B cell (primary cell): ENCODE measurements around the gene DIABLO. TPM values are rescaled to one million over a fixed set of nuclear protein-coding genes. Genes with fewer than 3 reads are reported as not detected.

Experiments
- ATAC-seq: fragments of 200-7000 bp; cut with Tn5 transposase; one replicate; pipeline ENCODE4 v1.10.0; 2021; ENCODE audit warnings: low read depth, mild to moderate bottlenecking, moderate number of reproducible peaks, moderate library complexity
- CTCF ChIA-PET: fragments of 350-600 bp; sonication (Branson Sonifier 250); formaldehyde crosslinking; loops from one replicate; lab custom pipeline; 2021; ENCODE audit warnings: antibody characterized with exemption, inconsistent platforms; lab: Charles Lee
- POLR2A ChIA-PET: fragments of 350-600 bp; sonication (Branson Sonifier 250); formaldehyde crosslinking; loops from one replicate; lab custom pipeline; 2021; ENCODE audit warnings: antibody characterized with exemption; lab: Charles Lee
- DNase-seq: peaks from one replicate; pipeline ENCODE4 v3.0.0; 2013
- H2AFZ ChIP-seq: 2 replicates; pipeline ENCODE4 v1.6.1; 2012; ENCODE audit warnings: mild to moderate bottlenecking, low read depth, low read length; ENCODE audit not compliant: insufficient read depth, poor library complexity, severe bottlenecking
- H3K27ac ChIP-seq, 2 donors: 1 replicate in 1 of 2; 2 replicates in 1 of 2; pipeline ENCODE4 v1.5.1; 2012 to 2013; ENCODE audit warnings: low read length in 2 of 2, mild to moderate bottlenecking in 2 of 2, moderate library complexity in 1 of 2
- H3K27me3 ChIP-seq, 4 experiments: fragments of 200-600 bp in 1 of 4; sonication (generic) in 1 of 4; replicated peaks in 1 of 4; 1 replicate in 2 of 4; 2 replicates in 2 of 4; pipeline versions ENCODE4 v1.6.1 to v1.7.0; 2013 to 2016; ENCODE audit warnings: low read length in 3 of 4, mild to moderate bottlenecking in 2 of 4, mixed read lengths in 1 of 4, moderate library complexity in 1 of 4; ENCODE audit not compliant: insufficient read depth in 4 of 4, control insufficient read depth in 3 of 4; ENCODE audit errors: control extremely low read depth in 1 of 4
- H3K36me3 ChIP-seq, 2 experiments: replicated peaks in 1 of 2; 1 replicate in 1 of 2; 2 replicates in 1 of 2; pipeline versions ENCODE4 v1.6.1 to v1.7.1; 2013; ENCODE audit warnings: low read length in 1 of 2; ENCODE audit not compliant: insufficient read depth in 2 of 2, control insufficient read depth in 1 of 2; ENCODE audit errors: control extremely low read depth in 1 of 2, extremely low read depth in 1 of 2
- H3K4me1 ChIP-seq, 2 donors: fragments of 200-600 bp in 1 of 2; sonication (generic) in 1 of 2; 1 replicate in 1 of 2; 2 replicates in 1 of 2; pipeline versions ENCODE4 v1.5.1 to v1.6.1; 2013 to 2017; ENCODE audit warnings: low read length in 2 of 2; ENCODE audit not compliant: control insufficient read depth in 2 of 2, insufficient read depth in 2 of 2
- H3K4me2 ChIP-seq: replicated peaks from 2 replicates; pipeline ENCODE3; 2012; ENCODE audit warnings: mild to moderate bottlenecking, low read depth, low read length; ENCODE audit not compliant: poor library complexity, severe bottlenecking
- H3K4me3 ChIP-seq, 5 experiments: fragments of 200-600 bp in 1 of 5; sonication (generic) in 1 of 5; 1 replicate in 3 of 5; 2 replicates in 2 of 5; pipeline versions ENCODE4 v1.5.1 to v1.7.0; 2011 to 2016; ENCODE audit warnings: low read length in 4 of 5, mild to moderate bottlenecking in 4 of 5, low read depth in 2 of 5, control low read depth in 1 of 5, moderate library complexity in 1 of 5; ENCODE audit not compliant: insufficient read depth in 1 of 5; ENCODE audit errors: control extremely low read depth in 1 of 5, extremely low read depth in 1 of 5
- H3K79me2 ChIP-seq: fragments of 200-600 bp; sonication (generic); one replicate; pipeline ENCODE4 v1.6.0; 2016; ENCODE audit warnings: low read length; ENCODE audit not compliant: control insufficient read depth, insufficient read depth
- H3K9ac ChIP-seq: fragments of 200-600 bp; sonication (generic); 2 replicates; pipeline ENCODE4 v1.6.1; 2017; ENCODE audit warnings: mild to moderate bottlenecking, low read length, moderate library complexity
- H3K9me3 ChIP-seq, 3 donors: one replicate each; pipeline versions ENCODE4 v1.6.1 to v1.7.1; 2013; ENCODE audit warnings: low read length in 2 of 3; ENCODE audit not compliant: control insufficient read depth in 2 of 3, insufficient read depth in 1 of 3; ENCODE audit errors: control extremely low read depth in 1 of 3
- H4K20me1 ChIP-seq: 2 replicates; pipeline ENCODE4 v1.6.0; 2012; ENCODE audit warnings: mild to moderate bottlenecking, low read length; ENCODE audit not compliant: insufficient read depth, control insufficient read depth, poor library complexity, severe bottlenecking
- H3K27ac Mint-ChIP-seq: one replicate; pipeline ENCODE4 v1.8.0; 2021; ENCODE audit warnings: mixed read lengths
- H3K27me3 Mint-ChIP-seq: one replicate; pipeline ENCODE4 v1.8.0; 2021; ENCODE audit warnings: mixed read lengths
- H3K4me1 Mint-ChIP-seq: one replicate; pipeline ENCODE4 v1.8.0; 2021; ENCODE audit warnings: mixed read lengths
- H3K4me3 Mint-ChIP-seq: one replicate; pipeline ENCODE4 v1.8.0; 2021; ENCODE audit warnings: mixed read lengths
- H3K9me3 Mint-ChIP-seq: one replicate; pipeline ENCODE4 v1.8.0; 2022; ENCODE audit warnings: mixed read lengths; ENCODE audit not compliant: insufficient read depth
- CTCF ChIP-seq: fragments of 200-600 bp; IDR thresholded peaks from one replicate; pipeline ENCODE4 v1.8.0; 2022; ENCODE audit warnings: antibody characterized with exemption, mild to moderate bottlenecking
- EZH2 ChIP-seq: IDR thresholded peaks from 2 replicates; pipeline ENCODE4 v1.6.1; 2012; ENCODE audit warnings: borderline replicate concordance, low read depth, mild to moderate bottlenecking, moderate library complexity, low read length; ENCODE audit not compliant: insufficient read depth, poor library complexity, severe bottlenecking
- WGBS: methylation state at CpG from one replicate; pipeline ENCODE4 v1.1.5; 2013; ENCODE audit warnings: missing lambda C conversion rate; ENCODE audit not compliant: insufficient coverage; 5-methylcytosine and 5-hydroxymethylcytosine counted together
- intact Hi-C: fragments of 100-400 bp; cut with micrococcal nuclease; formaldehyde crosslinking; loops from one replicate; pipeline ENCODE4 v1.10.0; 2022
- polyA plus RNA-seq: library from polyadenylated mRNA; depleted of rRNA; stranded (reverse); fragments of >200 nt; gene quantifications from 2 replicates; pipeline ENCODE4 v1.2.3, GENCODE V29; 2012
- total RNA-seq, 2 donors: library from RNA; stranded (reverse); fragments of 120-200 nt in 1 of 2; gene quantifications; 1 replicate in 1 of 2; 2 replicates in 1 of 2; pipeline versions ENCODE4 v1.2.3 to v1.2.4, GENCODE V29; 2013 to 2022

DIABLO gene
- total and polyA plus RNA-seq, 2 donors (not counting 1 experiment from before 2014, with no cell fraction given), result 36.8 to 44.6 TPM

- TF ChIP-seq CTCF (no peak), EZH2 (no peak)
- no peak overlapping the region for H3K4me2 ChIP-seq
- H3K4me1 Mint-ChIP-seq, result peaks cover 9% of the 10 kb centered on the region
These were observed 17.6 kb downstream of the DIABLO start for GRCh38 chr12:122208073-122208820.

GRCh38 chr12:122207391-122207790 lies 18.5 kb downstream of the DIABLO start:
- Histone ChIP-seq H2AFZ (no peak overlapping the region), H3K4me1 (peaks cover 12 to 14% of the 10 kb centered on the region in 2 donors), H3K4me3 (no peak overlapping the region), H3K79me2 (no peaks in the 10 kb centered on the region), H3K9ac (no peak overlapping the region), H3K4me2 (no peak overlapping the region), H3K27me3 (peaks cover 0 to 25% (median 8%) of the 10 kb centered on the region in 4 experiments), H3K27ac (no peak overlapping the region), H3K36me3 (peaks cover 0 to 41% of the 10 kb centered on the region in 2 experiments), H4K20me1 (no peaks in the 10 kb centered on the region), H3K9me3 (peaks cover 0 to 3% (median 0%) of the 10 kb centered on the region in 3 donors)
- Mint-ChIP-seq H3K4me3 (no peak overlapping the region), H3K27ac (no peak overlapping the region), H3K27me3 (peaks cover 11% of the 10 kb centered on the region), H3K4me1 (peaks cover 12% of the 10 kb centered on the region), H3K9me3 (no peaks in the 10 kb centered on the region)
- TF ChIP-seq CTCF (no peak), EZH2 (no peak)
- CTCF ChIA-PET, result no interaction called here
- intact Hi-C loops, result no loop called here
- DNase-seq (no peak), ATAC-seq (no peak)
- 100% methylated on average over 2 of the region's 8 CpGs for WGBS
- POLR2A ChIA-PET, result no interaction called here

More at GRCh38 chr12:122208073-122208820, 17.6 kb downstream of the DIABLO start:
- Histone ChIP-seq H4K20me1 (no peaks in the 10 kb centered on the region), H3K9me3 (no peaks in the 10 kb centered on the region), H3K4me3 (no peak overlapping the region), H3K9ac (no peak overlapping the region), H3K27ac (no peak overlapping the region), H3K79me2 (no peaks in the 10 kb centered on the region), H2AFZ (no peak overlapping the region), H3K36me3 (peaks cover 0 to 49% of the 10 kb centered on the region in 2 experiments), H3K27me3 (peaks cover 0 to 16% (median 4%) of the 10 kb centered on the region in 4 experiments), H3K4me1 (peaks cover 4 to 6% of the 10 kb centered on the region in 2 donors)
- WGBS, result 97% methylated on average over 18 of the region's 18 CpGs
- H3K27me3 Mint-ChIP-seq, result peaks cover 9% of the 10 kb centered on the region
- ATAC-seq, result no peak
- intact Hi-C loops, result no loop called here
- POLR2A ChIA-PET, result no interaction called here
- DNase-seq, result no peak
- no peaks in the 10 kb centered on the region for H3K9me3 Mint-ChIP-seq
- H3K4me3 Mint-ChIP-seq, result no peak overlapping the region
- H3K27ac Mint-ChIP-seq, result no peak overlapping the region
- CTCF ChIA-PET, result no interaction called here
